Measurements from ENCODE around the gene MED16.

Gene MED16

GRCh38 chr19:867301-867793, 25.6 kb downstream of the MED16 start:
- no peak for TF ChIP-seq GATA2 (IDR thresholded peaks at IDR 0.05; ENCODE audit: low read depth, low read length)
- TF ChIP-seq GATA3 (IDR thresholded peaks at IDR 0.05; ENCODE audit: low read depth, low read length): no peak

GRCh38 chr19:866769-867300, 26.2 kb downstream of the MED16 start:
- TF ChIP-seq GATA3 (IDR thresholded peaks at IDR 0.05; ENCODE audit: low read depth, low read length) (no peak), GATA2 (IDR thresholded peaks at IDR 0.05; ENCODE audit: low read depth, low read length) (no peak)

DNA sequence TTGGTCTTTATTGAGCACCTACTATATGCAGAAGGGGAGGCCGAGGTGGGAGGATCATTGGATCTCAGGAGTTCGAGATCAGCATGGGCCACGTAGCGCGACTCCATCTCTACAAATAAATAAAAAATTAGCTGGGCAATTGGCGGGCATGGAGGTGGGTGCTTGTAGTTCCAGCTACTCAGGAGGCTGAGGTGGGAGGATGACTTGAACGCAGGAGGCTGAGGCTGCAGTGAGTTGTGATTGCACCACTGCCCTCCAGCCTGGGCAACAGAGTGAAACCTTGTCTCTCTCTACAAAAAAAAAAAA, 29.7 kb downstream of the MED16 start:
- TF ChIP-seq GATA2 (IDR thresholded peaks at IDR 0.05; ENCODE audit: low read depth, low read length): no peak
- TF ChIP-seq GATA3 (IDR thresholded peaks at IDR 0.05; ENCODE audit: low read depth, low read length): no peak

DNA sequence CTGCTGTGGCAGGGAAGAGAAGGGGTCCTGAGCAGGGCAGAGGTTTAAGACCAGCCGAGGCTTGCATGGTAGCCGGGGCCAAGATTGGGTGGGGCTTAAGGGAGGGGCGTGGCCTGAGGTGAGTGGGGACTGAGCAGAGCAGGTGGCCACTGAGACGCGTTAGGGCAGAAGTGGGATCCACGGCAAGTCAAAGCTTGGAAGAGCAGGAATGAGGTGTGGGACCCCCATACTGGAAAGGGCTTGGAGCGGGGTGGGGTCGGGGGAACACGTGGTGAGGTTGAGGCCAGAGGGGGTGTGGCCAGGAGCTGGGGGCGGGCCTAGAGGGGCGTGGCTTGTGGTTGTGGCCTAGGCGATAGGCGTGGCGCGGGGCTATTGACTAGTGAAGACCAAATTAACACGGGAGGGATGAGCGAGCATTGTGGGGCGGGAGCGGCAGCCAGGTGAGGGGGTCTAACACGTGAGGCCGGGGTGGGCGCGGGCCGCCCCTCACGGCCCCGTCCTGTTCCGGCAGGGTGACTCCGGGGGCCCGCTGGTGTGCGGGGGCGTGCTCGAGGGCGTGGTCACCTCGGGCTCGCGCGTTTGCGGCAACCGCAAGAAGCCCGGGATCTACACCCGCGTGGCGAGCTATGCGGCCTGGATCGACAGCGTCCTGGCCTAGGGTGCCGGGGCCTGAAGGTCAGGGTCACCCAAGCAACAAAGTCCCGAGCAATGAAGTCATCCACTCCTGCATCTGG, 30.2 kb downstream of the MED16 start:
- no peak for TF ChIP-seq GATA2 (IDR thresholded peaks at IDR 0.05; ENCODE audit: low read depth, low read length)
- no peak for TF ChIP-seq GATA3 (IDR thresholded peaks at IDR 0.05; ENCODE audit: low read depth, low read length)

DNA sequence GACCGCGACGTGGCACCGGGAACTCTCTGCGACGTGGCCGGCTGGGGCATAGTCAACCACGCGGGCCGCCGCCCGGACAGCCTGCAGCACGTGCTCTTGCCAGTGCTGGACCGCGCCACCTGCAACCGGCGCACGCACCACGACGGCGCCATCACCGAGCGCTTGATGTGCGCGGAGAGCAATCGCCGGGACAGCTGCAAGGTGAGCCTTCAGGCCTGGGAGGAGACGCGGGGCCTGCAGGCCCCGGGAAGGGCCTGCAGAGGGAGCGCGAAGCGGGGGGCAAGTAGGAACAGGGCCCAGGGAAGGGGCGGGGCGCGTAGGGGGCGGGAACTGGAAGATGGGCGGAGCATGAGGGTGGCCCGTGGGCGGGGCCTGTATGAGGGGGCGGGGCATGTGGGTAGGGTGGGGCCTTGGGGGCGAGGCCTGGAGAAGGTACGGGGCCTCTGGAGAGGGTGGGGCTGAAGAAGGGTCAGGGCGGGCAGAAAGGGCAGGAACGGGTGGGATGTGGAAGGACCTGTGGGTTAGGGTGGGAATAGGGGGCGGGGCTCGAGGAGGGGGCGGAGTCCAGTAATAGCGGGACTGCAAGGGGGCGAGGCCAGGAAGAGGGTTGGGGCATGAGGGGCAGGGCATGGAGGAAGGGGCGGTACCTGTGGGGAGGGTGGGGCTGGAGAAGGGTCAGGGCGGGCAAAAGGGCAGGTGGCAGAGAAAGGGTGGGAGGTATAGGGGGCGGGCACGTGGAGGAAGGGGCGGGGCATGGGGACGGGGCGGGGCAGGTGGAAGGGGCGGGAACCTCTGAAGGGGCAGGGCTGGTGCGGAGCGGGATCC, 31.0 kb downstream of the MED16 start:
- TF ChIP-seq GATA3 (IDR thresholded peaks at IDR 0.05; ENCODE audit: low read depth, low read length): no peak
- TF ChIP-seq GATA2 (IDR thresholded peaks at IDR 0.05; ENCODE audit: low read depth, low read length): no peak

DNA sequence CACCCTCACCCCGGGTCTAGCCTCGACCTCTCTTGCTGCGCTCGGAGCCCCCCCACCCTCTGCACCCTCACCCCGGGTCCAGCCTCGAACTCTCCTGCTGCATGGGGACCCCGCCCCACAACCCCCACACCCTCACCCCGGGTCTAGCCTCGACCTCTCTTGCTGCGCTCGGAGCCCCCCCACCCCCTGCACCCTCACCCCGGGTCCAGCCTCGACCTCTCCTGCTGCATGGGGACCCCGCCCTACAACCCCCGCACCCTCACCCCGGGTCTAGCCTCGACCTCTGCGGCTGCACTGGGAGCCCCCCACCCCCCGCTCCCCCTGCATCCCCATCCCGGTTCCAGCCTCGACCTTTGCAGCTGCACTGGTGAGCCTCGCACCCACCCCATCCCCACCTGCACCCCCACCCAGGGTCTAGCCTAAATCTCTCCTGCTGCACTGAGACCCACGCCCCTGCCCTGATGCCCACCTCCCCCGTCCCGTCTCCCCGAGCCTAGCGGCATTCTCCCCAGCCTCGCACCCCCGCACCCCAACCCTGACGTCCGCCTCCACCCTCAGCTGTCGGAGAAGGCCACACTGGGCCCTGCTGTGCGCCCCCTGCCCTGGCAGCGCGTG, 31.7 kb downstream of the MED16 start:
- TF ChIP-seq GATA2 (IDR thresholded peaks at IDR 0.05; ENCODE audit: low read depth, low read length): no peak
- no peak for TF ChIP-seq GATA3 (IDR thresholded peaks at IDR 0.05; ENCODE audit: low read depth, low read length)

DNA sequence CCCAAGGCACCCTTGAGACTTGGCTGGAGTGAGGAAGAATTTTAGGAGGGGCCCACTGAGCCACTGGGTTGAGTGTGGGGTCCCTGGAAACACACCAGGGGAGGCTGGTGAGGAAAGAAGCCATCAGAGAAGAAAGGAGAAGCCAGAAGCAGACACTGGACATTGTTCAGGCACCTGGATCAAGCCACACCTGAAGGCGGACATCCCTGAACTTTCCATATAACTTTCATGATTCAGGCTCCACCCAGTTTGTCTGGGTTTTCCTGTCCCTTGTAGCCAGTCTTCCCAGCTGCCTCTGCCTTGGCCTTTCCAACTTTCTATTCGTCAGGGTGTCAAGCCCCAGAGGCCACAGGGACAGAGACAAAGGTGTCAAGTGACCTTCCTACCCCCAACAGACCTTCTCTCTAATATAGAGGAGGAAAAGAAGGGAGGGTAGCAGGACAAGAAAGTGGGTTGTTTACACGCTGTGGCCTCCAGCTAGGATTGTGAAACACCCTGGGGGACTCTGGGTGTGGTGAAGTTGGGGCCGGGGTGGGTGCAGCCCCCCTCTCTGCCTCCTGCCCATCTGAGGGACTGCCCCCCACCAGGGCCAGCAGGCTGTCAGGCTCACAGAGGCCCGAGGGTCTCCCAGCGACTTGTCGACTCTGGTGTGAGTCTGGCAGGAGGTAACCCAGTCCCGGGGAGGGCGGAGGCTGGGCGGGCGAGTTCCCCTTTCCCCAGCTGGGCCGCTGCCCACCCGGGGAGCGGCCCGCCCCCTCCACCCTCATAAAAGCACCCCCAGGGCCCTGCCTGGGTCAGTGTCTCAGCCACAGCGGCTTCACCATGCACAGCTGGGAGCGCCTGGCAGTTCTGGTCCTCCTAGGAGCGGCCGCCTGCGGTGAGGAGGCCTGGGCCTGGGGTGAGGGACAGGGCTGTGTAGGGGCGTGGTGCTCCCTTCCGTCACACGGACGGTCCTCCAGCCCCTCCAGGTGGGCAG, 33.8 kb downstream of the MED16 start, which contains the start of gene CFD:
CFD (plus strand) TSS at position 797 of the 976 bp plus-strand sequence; CDS start at position 823, 26 bp downstream.
- no peak for TF ChIP-seq GATA3 (IDR thresholded peaks at IDR 0.05; ENCODE audit: low read depth, low read length)
- TF ChIP-seq GATA2 (IDR thresholded peaks at IDR 0.05; ENCODE audit: low read depth, low read length): no peak

DNA sequence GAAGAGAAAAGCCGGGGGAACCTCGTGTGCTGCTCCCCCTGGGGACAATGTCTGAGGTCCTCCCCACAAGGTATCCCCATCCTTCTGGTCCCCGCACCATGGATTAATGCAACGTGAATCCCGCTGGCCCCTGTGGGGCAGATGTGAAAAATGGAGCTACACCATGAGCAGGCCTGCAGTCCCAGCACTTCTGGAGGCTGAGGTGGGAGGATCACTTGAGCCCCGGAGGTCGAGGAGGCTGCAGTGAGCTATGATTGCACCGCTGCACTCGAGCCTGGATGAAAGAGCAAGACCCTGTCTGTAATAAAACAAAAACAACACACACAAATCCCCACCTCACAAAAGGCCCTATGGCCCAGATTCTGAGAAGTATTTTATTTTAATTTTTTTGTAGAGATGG, 34.7 kb downstream of the MED16 start:
- TF ChIP-seq GATA2 (IDR thresholded peaks at IDR 0.05; ENCODE audit: low read depth, low read length) (no peak), GATA3 (IDR thresholded peaks at IDR 0.05; ENCODE audit: low read depth, low read length) (no peak)

- TF ChIP-seq GATA2 (IDR thresholded peaks at IDR 0.05; ENCODE audit: low read depth, low read length) (no peak), GATA3 (IDR thresholded peaks at IDR 0.05; ENCODE audit: low read depth, low read length) (no peak)
Measured at GRCh38 chr19:855566-856120, 37.3 kb downstream of the MED16 start.

DNA sequence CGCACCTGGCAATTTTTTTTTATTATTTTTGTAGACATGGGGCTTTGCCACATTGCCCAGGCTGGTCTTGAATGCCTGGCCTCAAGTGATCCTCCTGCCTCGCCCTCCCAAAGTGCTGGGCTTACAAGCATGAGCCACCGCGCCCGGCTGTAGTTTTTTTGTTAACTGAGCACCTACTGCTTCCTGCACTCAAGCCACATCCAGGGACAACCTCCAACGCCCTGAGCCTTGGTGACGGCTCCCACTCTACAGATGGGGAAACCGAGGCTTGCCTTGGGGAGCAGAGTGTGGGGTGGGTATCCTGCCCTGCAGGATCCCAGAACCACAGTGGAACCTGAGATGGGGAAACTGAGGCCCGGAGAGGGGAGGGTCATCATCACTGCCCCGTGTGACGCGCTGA, 37.8 kb downstream of the MED16 start:
- no peak for TF ChIP-seq GATA3 (IDR thresholded peaks at IDR 0.05; ENCODE audit: low read depth, low read length)
- no peak for TF ChIP-seq GATA2 (IDR thresholded peaks at IDR 0.05; ENCODE audit: low read depth, low read length)

GRCh38 chr19:854549-854948, 38.4 kb downstream of the MED16 start:
- TF ChIP-seq GATA2 (IDR thresholded peaks at IDR 0.05; ENCODE audit: low read depth, low read length) (no peak), GATA3 (IDR thresholded peaks at IDR 0.05; ENCODE audit: low read depth, low read length) (no peak)

- TF ChIP-seq GATA3 (IDR thresholded peaks at IDR 0.05; ENCODE audit: low read depth, low read length) (no peak), GATA2 (IDR thresholded peaks at IDR 0.05; ENCODE audit: low read depth, low read length) (no peak)
Measured at GRCh38 chr19:853014-853585, 39.9 kb downstream of the MED16 start.
